Dedifferentiated amniotic fluid mesenchymal stem cell (primary cell): ENCODE data around the gene SSTR3.
A peak's percentile ranks its signal among the peaks of the same experiment; 100 is the strongest.
"Not testable (repeated sequence)": the region's sequence is repeated elsewhere in the genome, so short reads cannot be mapped to it uniquely, and the experiment has no call there.

Experiments used
- DNase-seq: peaks from one replicate; pipeline ENCODE4 v3.0.0-alpha.2; 2016; ENCODE audit errors: extremely low spot score

Gene SSTR3

DNA sequence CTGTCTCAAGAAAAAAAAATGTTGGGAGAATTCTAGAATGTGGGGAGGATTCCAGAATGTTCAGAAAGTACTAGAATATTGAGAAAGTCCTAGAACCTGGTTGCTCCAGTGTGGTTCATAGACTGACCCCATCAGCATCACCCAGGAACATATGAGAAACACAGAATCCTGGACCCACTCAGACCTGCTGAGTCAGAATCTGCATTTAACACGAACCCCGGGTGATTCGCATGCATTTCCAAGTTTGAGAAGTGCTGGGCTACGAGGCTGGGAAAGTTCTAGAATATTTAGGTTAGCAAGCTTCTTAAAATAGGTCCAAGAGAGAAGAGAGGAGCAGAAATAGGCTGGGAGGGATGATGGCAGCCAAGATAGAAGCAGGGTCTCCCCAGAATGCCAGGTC lies 30.6 kb downstream of the SSTR3 start:
- DNase-seq: no peak

DNA sequence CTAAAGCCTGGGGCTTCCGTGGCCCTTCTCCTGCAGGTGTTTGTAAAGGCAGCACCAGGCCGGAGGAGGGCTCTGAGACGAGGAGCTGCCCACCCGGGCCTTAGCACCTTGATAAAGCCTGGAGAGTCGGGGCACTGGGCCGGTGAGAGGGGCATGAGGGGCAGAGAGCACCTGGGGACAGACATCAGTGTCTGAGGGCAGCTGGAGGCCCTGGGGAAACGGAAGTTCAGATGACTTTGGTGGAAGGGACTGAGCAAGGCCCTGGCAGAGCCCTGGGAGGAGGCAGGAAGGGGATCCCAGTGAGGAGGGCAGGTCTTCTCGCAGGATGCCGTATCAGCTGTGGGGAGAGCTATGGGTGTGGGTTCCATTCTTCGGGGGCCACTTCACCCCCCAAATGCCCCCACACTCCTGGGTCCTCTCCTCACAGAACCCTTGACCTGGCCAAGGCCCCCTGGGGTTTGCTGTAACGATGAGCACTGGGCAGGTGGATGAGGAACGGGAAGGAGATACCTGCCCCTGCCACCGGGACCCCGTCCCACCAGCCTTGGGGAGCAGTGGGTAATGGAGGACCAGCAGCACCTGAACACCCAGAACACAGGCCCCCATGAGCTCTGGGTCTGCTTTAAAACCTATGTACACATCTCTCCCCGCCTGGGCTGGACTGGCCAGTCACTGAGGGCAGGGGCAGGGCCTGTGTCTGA lies 31.6 kb downstream of the SSTR3 start:
- DNase-seq: no peak

DNA sequence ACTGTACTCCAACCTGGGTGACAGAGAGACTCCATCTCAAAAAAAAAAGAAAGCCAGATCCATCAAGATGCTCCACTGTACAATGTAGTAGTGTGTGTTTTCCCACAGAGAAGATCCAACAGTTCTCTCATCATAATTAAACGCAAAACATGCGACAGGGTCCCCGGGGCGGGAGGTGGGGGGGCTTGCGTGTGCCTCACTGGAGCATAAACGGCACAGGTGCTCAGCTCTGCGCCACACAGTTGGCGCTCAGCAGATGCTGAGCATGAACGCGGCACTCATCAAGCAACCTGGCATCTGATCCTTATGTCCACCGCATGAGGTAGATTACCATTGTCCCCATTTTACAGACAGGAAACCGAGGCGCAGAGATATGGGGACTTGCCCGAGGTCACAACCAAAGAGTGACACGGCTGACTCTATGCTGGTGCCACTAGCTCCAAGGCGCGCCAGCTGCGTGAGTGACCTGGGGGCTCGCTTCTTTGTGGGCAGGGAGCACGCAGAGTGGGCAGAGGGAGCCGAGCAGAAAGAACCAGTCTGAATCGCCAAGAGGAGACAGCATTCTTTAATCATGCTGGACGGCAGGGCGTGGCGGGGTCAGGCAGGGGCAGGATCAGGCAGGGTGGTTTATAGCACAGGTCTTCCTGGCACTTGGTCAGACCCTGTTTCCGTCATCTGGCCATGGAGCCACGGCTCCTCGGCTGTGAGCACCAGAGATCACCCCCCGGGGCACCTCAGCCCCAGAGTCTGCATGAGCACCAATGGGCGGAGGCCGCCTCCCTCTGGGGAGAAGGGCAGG lies 32.5 kb downstream of the SSTR3 start:
- no peak for DNase-seq

DNA sequence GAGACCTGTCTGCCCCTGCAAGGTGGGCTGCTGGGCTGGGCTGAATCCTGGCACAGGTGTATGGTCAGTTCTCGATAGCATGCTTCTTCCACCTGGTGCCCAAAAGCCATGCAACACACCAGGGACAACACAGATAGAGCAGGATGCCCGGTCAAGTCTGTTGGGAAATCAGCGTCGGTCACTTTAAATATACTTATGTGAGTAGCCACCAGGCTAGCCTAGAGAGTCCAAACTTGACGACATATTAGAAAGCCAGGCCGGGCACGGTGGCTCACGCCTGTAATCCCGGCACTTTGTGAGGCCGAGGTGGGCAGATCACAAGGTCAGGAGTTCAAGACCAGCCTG lies 33.2 kb downstream of the SSTR3 start:
- DNase-seq: no peak

- DNase-seq: no peak
Observed at GRCh38 chr22:37178350-37179125, 33.7 kb downstream of the SSTR3 start.

GRCh38 chr22:37177755-37178154 lies 34.5 kb downstream of the SSTR3 start:
- no peak for DNase-seq

DNA sequence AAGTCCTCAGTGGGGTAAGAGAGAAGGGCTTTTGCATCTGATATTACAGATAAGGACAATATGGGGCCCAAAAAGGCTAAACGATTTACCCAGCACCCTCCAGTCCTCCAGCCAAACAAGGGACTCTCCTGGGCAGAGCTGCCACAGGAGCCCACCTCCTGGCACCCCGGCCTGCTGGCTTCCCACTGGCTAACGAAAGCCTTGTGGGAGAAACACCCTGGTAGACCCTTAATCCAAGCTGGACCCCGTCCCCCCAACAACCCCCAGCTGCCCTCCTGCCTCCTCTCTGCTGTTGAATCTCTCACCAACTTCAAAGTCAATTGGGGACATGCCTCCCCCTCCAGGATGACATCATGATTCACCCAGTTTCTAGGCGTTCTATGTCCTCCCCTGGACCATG lies 35.1 kb downstream of the SSTR3 start:
- no peak for DNase-seq

DNA sequence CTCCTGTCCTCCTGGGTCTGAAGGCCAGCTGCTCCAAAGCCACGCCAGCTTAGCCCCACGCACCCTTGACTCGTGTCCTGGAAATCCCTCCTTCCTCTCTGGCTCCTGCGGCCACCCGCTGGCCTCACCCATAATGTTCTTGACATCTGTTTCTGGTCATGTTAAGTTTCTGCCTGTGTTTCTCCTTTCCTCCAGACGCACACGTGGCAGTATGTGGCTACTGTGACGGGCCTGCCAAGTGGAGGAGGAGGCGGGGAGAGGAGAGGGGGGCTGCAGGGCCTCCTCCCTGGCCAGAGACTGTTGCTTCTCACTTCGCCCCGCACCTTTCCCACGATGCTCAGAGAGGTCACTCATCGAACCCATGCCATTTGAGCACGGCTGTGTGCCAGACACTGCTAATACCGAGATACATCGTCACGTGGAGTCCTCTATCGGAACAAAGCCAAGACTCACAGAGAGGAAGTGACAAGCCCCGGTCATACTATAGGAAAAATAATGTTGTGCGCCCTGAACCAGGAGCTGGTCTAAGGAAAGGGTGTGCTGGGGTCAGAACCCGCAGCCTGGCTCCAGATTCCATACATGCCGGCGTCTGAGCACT lies 35.7 kb downstream of the SSTR3 start:
- peak; percentile 68 for DNase-seq

GRCh38 chr22:37175414-37176281 lies 36.6 kb downstream of the SSTR3 start:
- DNase-seq: no peak

DNA sequence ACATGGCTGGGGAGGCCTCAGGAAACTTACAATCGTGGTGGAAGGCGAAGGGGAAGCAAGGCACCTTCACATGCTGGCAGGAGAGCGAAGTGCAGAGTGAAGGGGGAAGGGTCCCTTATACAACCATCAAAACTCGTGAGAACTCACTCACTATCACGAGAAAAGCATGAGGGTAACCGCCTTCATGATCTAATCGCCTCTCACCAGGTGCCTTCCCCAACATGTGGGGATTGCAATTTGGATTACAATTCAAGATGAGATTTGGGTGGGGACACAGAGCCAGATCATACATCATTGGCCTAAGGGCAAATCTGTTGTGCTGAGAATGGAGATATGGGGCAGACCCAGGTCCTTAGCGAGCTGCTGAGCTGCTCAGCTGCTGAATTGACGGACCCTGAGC lies 37.3 kb downstream of the SSTR3 start:
- DNase-seq: no peak

DNA sequence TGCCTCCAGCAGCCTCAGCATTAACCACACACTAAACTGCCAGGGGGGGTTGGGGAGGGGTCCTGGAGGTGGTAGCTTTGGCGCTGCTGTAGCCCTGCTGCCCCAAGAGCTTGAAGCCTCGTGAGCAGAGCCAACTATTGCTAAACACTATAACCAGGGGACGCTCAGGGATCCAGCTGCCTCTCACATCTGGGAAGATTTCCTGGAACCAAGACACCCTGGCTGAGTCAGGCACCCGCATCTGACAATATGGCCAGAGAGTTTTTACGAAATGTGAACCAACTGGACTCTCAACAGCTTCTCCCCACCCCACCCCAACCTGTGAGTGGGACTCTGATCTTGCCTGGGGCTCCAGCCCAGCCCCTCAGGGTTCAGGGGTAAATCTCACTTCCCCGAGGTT lies 38.6 kb downstream of the SSTR3 start:
- no peak for DNase-seq

- DNase-seq: no peak
Observed at GRCh38 chr22:37172266-37173245, 39.7 kb downstream of the SSTR3 start.

GRCh38 chr22:37171662-37172061 lies 40.6 kb downstream of the SSTR3 start:
- no peak for DNase-seq

DNA sequence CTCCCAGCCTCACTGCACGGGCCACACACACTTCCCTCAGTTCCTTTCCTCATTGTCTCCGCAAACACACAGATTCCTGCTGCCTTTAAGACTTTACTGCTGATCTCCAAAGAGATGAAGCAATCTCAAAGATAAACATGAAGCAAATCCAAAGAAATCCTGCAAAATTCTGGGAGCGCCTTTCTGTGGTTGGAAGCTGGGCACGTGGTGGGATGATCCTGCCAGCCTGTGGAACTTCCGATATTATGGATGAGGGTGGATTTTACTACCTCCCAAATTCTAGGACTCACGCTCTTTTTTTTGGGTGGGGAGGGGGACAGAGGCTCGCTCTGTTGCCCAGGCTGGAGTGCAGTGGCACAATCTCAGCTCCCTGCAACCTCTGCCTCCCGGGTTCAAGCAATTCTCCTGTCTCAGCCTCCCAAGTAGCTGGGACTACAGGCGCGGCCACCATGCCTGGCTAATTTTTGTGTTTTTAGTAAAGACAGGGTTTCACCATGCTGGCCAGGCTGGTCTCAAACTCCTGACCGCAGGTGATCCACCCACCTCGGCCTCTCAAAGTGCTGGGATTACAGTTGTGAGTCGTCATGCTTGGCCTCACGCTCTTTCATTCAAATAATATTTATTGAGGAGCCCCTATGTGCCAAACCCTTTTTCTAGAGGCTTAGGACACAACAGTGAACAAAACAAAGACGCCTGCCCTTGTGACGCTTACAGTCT lies 41.4 kb downstream of the SSTR3 start:
- not testable (repeated sequence) for DNase-seq

- DNase-seq: no peak
Observed at GRCh38 chr22:37169947-37170688, 42.2 kb downstream of the SSTR3 start.

- no peak for DNase-seq
Observed at GRCh38 chr22:37169406-37169805, 42.9 kb downstream of the SSTR3 start.

DNA sequence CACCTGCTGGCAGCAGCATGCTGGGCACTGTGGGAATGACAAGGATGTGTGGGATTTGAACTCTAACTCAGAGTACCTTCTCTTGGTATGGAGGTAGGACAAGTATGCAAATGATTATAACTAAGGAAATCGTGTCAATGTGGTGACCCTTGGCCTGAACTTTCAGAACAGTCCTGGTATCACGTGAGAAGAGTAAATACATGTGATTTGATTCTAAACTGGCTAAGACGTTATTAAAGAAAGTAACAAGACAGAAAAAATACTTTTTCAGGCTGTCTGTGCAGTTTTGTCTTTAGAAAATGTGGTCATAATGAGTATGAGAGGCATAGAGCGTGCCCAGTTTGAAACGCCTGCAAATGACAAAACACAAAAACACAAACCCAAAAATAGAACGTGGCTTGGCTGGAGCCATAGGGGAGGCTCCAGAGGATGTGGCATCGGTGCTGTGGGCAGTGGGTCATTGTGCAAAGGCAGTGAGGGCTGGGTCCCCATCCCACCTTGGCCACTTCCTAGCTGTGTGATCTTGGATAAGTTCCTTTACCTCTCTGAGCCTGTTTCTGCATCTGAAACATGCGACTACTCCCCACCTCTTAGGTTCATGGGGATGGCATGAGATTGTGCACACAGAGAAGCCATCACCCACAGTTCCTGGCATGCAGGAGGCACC lies 44.2 kb downstream of the SSTR3 start:
- no peak for DNase-seq
